SH-SY5Y (cell line): ENCODE data around the gene HOXB2.

Experiments
- GATA2 ChIP-seq: IDR thresholded peaks from 2 replicates; pipeline ENCODE4 v1.6.1; 2011; ENCODE audit warnings: mild to moderate bottlenecking, low read depth, low read length
- GATA3 ChIP-seq: IDR thresholded peaks from 2 replicates; pipeline ENCODE4 v1.6.1; 2011; ENCODE audit warnings: low read depth, mild to moderate bottlenecking, low read length, moderate library complexity

DNA sequence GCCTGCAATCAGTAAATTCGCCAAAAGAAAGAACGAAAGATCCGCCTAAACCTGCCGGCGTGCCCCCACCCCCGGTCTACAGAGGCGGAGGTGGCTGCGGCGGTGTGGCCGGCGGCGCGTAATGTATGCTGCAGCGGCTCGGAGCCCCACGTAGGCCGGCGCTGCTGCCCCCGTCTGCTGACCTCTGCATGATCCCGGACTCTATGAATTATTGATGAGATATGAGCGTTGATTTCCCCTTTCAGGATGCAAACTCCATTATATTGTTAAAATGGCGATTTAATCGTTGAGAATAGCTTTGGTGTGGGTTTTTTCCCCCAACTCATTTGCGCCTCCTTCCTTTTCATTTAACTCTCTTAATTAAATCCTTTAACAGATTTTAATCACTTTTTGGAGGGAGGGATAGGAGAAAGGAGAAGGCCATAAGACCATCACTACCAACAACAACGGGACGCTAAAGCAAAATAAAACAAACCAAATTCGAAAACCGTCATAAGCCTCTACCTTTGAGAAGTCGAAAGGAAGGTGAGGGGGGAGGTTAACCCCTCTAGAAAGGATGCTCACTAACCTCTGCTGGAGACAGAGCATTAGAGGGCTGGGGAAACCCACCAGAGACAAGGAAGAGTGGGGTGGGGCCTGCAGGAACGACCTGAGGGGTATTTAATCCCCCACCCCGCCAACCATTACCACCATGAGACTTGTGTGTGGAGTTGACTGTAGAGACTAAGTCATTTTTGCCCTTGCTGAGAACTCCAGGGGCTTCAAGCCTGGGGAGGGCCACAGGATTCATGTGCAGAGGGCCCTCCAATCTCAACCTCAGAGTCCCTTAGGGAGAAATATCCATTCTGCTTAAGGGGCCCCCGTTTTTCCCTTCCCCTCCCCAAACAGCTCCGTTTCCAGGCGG, 41.7 kb upstream of the HOXB2 start:
- TF ChIP-seq GATA2 (no peak), GATA3 (no peak)
